Neural cell (in vitro differentiated cells): ENCODE data around the gene ANP32B. TPM values are rescaled to one million over a fixed set of nuclear protein-coding genes. Genes with fewer than 3 reads are reported as not detected.

ENCODE experiments used
- H2AFZ ChIP-seq: fragments of 200-600, 300-800 bp; sonication (generic), shearing (Covaris generic); 2 replicates; pipeline ENCODE4 v1.6.0; 2014; ENCODE audit warnings: low read depth, mild to moderate bottlenecking, antibody characterized with exemption, low read length, moderate library complexity
- H3F3A ChIP-seq: fragments of 200-600 bp; shearing (Covaris generic); 2 replicates; pipeline ENCODE4 v1.6.1; 2016; ENCODE audit warnings: mild to moderate bottlenecking, moderate library complexity, mixed read lengths, antibody characterized with exemption, low read length; ENCODE audit not compliant: insufficient read depth, poor library complexity, severe bottlenecking
- H3K27ac ChIP-seq: fragments of 200-600, 300-800 bp; sonication (generic), shearing (Covaris generic); 2 replicates; pipeline ENCODE4 v1.5.1; 2014; ENCODE audit warnings: mild to moderate bottlenecking, low read length, moderate library complexity
- H3K27me3 ChIP-seq: fragments of 300-800, 200-600 bp; sonication (generic), shearing (Covaris generic); 2 replicates; pipeline ENCODE4 v1.6.0; 2014; ENCODE audit warnings: mild to moderate bottlenecking, low read depth, low read length, moderate library complexity; ENCODE audit not compliant: insufficient read depth
- H3K36me3 ChIP-seq: fragments of 300-800, 200-600 bp; sonication (generic), shearing (Covaris generic); 2 replicates; pipeline ENCODE4 v1.5.1; 2014; ENCODE audit warnings: mild to moderate bottlenecking, antibody characterized with exemption, low read length, moderate library complexity; ENCODE audit not compliant: insufficient read depth
- H3K4me2 ChIP-seq: fragments of 300-800, 200-600 bp; sonication (generic), shearing (Covaris generic); 2 replicates; pipeline ENCODE4 v1.6.0; 2014; ENCODE audit warnings: mild to moderate bottlenecking, low read length
- H3K4me3 ChIP-seq: fragments of 300-800, 200-600 bp; sonication (generic), shearing (Covaris generic); 2 replicates; pipeline ENCODE4 v1.5.1; 2014; ENCODE audit warnings: mild to moderate bottlenecking, low read length, moderate library complexity
- H3K79me2 ChIP-seq: fragments of 200-600 bp; shearing (Covaris generic); replicated peaks from 2 replicates; pipeline ENCODE4 v1.6.0; 2014; ENCODE audit warnings: mild to moderate bottlenecking, low read length, moderate library complexity; ENCODE audit not compliant: insufficient read depth
- H3K9ac ChIP-seq: fragments of 300-800, 200-600 bp; sonication (generic), shearing (Covaris generic); 2 replicates; pipeline ENCODE4 v1.6.1; 2016; ENCODE audit warnings: mild to moderate bottlenecking, low read length, mixed read lengths
- H3K9me2 ChIP-seq: fragments of 200-600 bp; shearing (Covaris generic); 2 replicates; pipeline ENCODE4 v1.6.1; 2016; ENCODE audit warnings: mild to moderate bottlenecking, low read length, mixed read lengths; ENCODE audit not compliant: insufficient read depth
- H3K9me3 ChIP-seq: fragments of 200-600, 300-800 bp; sonication (generic), shearing (Covaris generic); 2 replicates; pipeline ENCODE4 v1.6.1; 2016; ENCODE audit warnings: mild to moderate bottlenecking, mixed run types, low read length, moderate library complexity, mixed read lengths
- H4K20me1 ChIP-seq: fragments of 200-600 bp; shearing (Covaris generic); 2 replicates; pipeline ENCODE4 v1.6.1; 2016; ENCODE audit warnings: mild to moderate bottlenecking, mixed run types; ENCODE audit not compliant: insufficient read depth
- EP300 ChIP-seq: fragments of 450-650 bp; conservative IDR thresholded peaks from 2 replicates; pipeline ENCODE4 v1.6.1; 2014; ENCODE audit warnings: antibody characterized with exemption, mild to moderate bottlenecking, moderate library complexity; ENCODE audit not compliant: poor library complexity, severe bottlenecking
- EZH2 ChIP-seq: fragments of 200-600, 300-800 bp; shearing (Covaris generic), sonication (generic); IDR thresholded peaks from 2 replicates; pipeline ENCODE4 v1.6.1; 2014; ENCODE audit warnings: antibody characterized with exemption, low read length, borderline replicate concordance, mild to moderate bottlenecking; ENCODE audit not compliant: insufficient read depth, poor library complexity, severe bottlenecking
- MXI1 ChIP-seq: fragments of 450-650 bp; conservative IDR thresholded peaks from 2 replicates; pipeline ENCODE4 v1.6.1; 2014; ENCODE audit warnings: antibody characterized with exemption, mild to moderate bottlenecking; ENCODE audit not compliant: poor library complexity, severe bottlenecking
- POLR2AphosphoS5 ChIP-seq: IDR thresholded peaks from 2 replicates; pipeline ENCODE4 v1.6.1; 2012
- RAD21 ChIP-seq: fragments of 450-650 bp; conservative IDR thresholded peaks from 2 replicates; pipeline ENCODE4 v1.6.1; 2014; ENCODE audit warnings: antibody characterized with exemption, mild to moderate bottlenecking, moderate library complexity
- SMC3 ChIP-seq: fragments of 450-650 bp; conservative IDR thresholded peaks from 2 replicates; pipeline ENCODE4 v1.6.1; 2014; ENCODE audit warnings: antibody characterized with exemption, mild to moderate bottlenecking, moderate library complexity; ENCODE audit not compliant: poor library complexity
- TAF1 ChIP-seq: IDR thresholded peaks from 2 replicates; pipeline ENCODE4 v1.6.1; 2012; ENCODE audit warnings: low read depth
- polyA plus RNA-seq: library from polyadenylated mRNA; depleted of rRNA; stranded (reverse); fragments of >200 nt; gene quantifications from 2 replicates; pipeline ENCODE4 v1.2.3, GENCODE V29; 2014
- TF ChIP-seq, protein P1 (sequence below): IDR thresholded peaks from 2 replicates; pipeline ENCODE4 v1.6.1; 2012; ENCODE audit warnings: borderline replicate concordance
- TF ChIP-seq, protein P2 (sequence below): fragments of 450-650 bp; IDR thresholded peaks from 2 replicates; pipeline ENCODE4 v1.5.1; 2014; ENCODE audit warnings: antibody characterized with exemption, mild to moderate bottlenecking, moderate library complexity; ENCODE audit not compliant: poor library complexity, severe bottlenecking

The ANP32B gene
- polyA plus RNA-seq, 1 donor from 2014 or later, result 4.1 TPM

- no peaks in the 10 kb centered on the region for H4K20me1 ChIP-seq
- H3K27ac ChIP-seq, result no peak overlapping the region
- H3K9ac ChIP-seq, result no peak overlapping the region
- H3K4me3 ChIP-seq, result no peak overlapping the region
- no peaks in the 10 kb centered on the region for H3K36me3 ChIP-seq
- H3F3A ChIP-seq, result no peaks in the 10 kb centered on the region
- no peak overlapping the region for H3K4me2 ChIP-seq
- no peak overlapping the region for H2AFZ ChIP-seq
- no peaks in the 10 kb centered on the region for H3K9me2 ChIP-seq
- no peaks in the 10 kb centered on the region for H3K27me3 ChIP-seq
- no peaks in the 10 kb centered on the region for H3K79me2 ChIP-seq
- TF ChIP-seq SMC3 (no peak), POLR2AphosphoS5 (no peak), RAD21 (no peak), EP300 (no peak), TAF1 (no peak), EZH2 (no peak)
- TF ChIP-seq, protein P1, sequence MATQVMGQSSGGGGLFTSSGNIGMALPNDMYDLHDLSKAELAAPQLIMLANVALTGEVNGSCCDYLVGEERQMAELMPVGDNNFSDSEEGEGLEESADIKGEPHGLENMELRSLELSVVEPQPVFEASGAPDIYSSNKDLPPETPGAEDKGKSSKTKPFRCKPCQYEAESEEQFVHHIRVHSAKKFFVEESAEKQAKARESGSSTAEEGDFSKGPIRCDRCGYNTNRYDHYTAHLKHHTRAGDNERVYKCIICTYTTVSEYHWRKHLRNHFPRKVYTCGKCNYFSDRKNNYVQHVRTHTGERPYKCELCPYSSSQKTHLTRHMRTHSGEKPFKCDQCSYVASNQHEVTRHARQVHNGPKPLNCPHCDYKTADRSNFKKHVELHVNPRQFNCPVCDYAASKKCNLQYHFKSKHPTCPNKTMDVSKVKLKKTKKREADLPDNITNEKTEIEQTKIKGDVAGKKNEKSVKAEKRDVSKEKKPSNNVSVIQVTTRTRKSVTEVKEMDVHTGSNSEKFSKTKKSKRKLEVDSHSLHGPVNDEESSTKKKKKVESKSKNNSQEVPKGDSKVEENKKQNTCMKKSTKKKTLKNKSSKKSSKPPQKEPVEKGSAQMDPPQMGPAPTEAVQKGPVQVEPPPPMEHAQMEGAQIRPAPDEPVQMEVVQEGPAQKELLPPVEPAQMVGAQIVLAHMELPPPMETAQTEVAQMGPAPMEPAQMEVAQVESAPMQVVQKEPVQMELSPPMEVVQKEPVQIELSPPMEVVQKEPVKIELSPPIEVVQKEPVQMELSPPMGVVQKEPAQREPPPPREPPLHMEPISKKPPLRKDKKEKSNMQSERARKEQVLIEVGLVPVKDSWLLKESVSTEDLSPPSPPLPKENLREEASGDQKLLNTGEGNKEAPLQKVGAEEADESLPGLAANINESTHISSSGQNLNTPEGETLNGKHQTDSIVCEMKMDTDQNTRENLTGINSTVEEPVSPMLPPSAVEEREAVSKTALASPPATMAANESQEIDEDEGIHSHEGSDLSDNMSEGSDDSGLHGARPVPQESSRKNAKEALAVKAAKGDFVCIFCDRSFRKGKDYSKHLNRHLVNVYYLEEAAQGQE, result no peak
- TF ChIP-seq, protein P2, sequence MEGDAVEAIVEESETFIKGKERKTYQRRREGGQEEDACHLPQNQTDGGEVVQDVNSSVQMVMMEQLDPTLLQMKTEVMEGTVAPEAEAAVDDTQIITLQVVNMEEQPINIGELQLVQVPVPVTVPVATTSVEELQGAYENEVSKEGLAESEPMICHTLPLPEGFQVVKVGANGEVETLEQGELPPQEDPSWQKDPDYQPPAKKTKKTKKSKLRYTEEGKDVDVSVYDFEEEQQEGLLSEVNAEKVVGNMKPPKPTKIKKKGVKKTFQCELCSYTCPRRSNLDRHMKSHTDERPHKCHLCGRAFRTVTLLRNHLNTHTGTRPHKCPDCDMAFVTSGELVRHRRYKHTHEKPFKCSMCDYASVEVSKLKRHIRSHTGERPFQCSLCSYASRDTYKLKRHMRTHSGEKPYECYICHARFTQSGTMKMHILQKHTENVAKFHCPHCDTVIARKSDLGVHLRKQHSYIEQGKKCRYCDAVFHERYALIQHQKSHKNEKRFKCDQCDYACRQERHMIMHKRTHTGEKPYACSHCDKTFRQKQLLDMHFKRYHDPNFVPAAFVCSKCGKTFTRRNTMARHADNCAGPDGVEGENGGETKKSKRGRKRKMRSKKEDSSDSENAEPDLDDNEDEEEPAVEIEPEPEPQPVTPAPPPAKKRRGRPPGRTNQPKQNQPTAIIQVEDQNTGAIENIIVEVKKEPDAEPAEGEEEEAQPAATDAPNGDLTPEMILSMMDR, result no peak
- H3K9me3 ChIP-seq, result no peaks in the 10 kb centered on the region
Measured at GRCh38 chr9:97962575-97962974, 20.6 kb upstream of the ANP32B start.

DNA sequence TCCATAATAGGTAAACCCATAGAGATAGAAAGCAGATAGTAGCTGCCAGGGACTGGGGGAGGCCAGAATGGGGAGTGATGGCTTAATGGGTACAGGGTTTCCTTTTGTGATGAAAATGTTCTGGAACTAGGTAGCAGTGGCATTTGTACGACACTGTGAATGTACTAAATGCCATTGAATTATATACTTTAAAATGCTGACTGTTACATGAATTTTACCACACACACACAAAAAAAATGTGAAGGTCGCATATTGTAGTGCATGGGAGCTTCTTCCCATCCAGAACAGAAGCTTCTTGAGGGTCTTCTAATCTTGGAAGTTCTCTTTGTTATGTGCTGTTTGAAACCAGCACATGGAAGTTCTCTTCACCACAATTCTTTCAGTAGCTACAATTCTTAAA lies 19.9 kb upstream of the ANP32B start:
- Histone ChIP-seq H3K9me3 (no peaks in the 10 kb centered on the region), H3K4me3 (no peak overlapping the region), H3K27ac (no peak overlapping the region), H2AFZ (no peak overlapping the region), H3K9ac (no peak overlapping the region), H3K4me2 (no peak overlapping the region), H3K9me2 (no peaks in the 10 kb centered on the region), H4K20me1 (no peaks in the 10 kb centered on the region), H3F3A (no peaks in the 10 kb centered on the region), H3K36me3 (no peaks in the 10 kb centered on the region), H3K27me3 (no peaks in the 10 kb centered on the region), H3K79me2 (no peaks in the 10 kb centered on the region)
- no peak for TF ChIP-seq RAD21
- no peak for TF ChIP-seq MXI1
- no peak for TF ChIP-seq EZH2

GRCh38 chr9:97964901-97965300 lies 18.2 kb upstream of the ANP32B start:
- no peaks in the 10 kb centered on the region for H3K27me3 ChIP-seq
- H3K4me3 ChIP-seq, result no peak overlapping the region
- H3K9me2 ChIP-seq, result no peaks in the 10 kb centered on the region

More at GRCh38 chr9:97964901-97965300, 18.2 kb upstream of the ANP32B start:
- H3F3A ChIP-seq, result no peaks in the 10 kb centered on the region
- H3K27ac ChIP-seq, result no peak overlapping the region
- H4K20me1 ChIP-seq, result no peaks in the 10 kb centered on the region
- H3K79me2 ChIP-seq, result no peaks in the 10 kb centered on the region
- no peaks in the 10 kb centered on the region for H3K36me3 ChIP-seq
- no peaks in the 10 kb centered on the region for H3K9me3 ChIP-seq
- TF ChIP-seq, protein P2, result no peak
- TF ChIP-seq, protein P1, result no peak
- TF ChIP-seq MXI1, result no peak
- TF ChIP-seq POLR2AphosphoS5, result no peak
- TF ChIP-seq EP300, result no peak
- no peak overlapping the region for H3K9ac ChIP-seq
- no peak overlapping the region for H2AFZ ChIP-seq
- H3K4me2 ChIP-seq, result no peak overlapping the region
